Activated T-helper 17 cell treated with anti-CD3 and anti-CD28 coated beads, Interleukin-2, amount 50 U/mL, for 72 hours (primary cell): Measurements from ENCODE around the gene ANXA6. TPM values are rescaled to one million over a fixed set of nuclear protein-coding genes. Genes with fewer than 3 reads are reported as not detected.

Experiments
- ATAC-seq: fragments of 150-1000 bp; cut with Tn5 transposase; replicated peaks from 2 replicates; pipeline ENCODE4 v1.10.0; 2021; ENCODE audit warnings: mild to moderate bottlenecking, moderate library complexity
- H3K27ac Mint-ChIP-seq: one replicate; pipeline ENCODE4 v1.8.0; 2022; ENCODE audit warnings: mixed read lengths
- H3K27me3 Mint-ChIP-seq: one replicate; pipeline ENCODE4 v1.8.0; 2022; ENCODE audit warnings: mixed read lengths
- H3K36me3 Mint-ChIP-seq: one replicate; pipeline ENCODE4 v1.8.0; 2022; ENCODE audit warnings: low read depth, mild to moderate bottlenecking, mixed read lengths
- H3K4me1 Mint-ChIP-seq: one replicate; pipeline ENCODE4 v1.8.0; 2022; ENCODE audit warnings: mixed read lengths
- H3K4me3 Mint-ChIP-seq: one replicate; pipeline ENCODE4 v1.8.0; 2022; ENCODE audit warnings: mild to moderate bottlenecking, mixed read lengths
- H3K9me3 Mint-ChIP-seq: one replicate; pipeline ENCODE4 v1.8.0; 2022; ENCODE audit warnings: mixed read lengths
- total RNA-seq, 2 donors: library from RNA; stranded (reverse); gene quantifications; one replicate each; pipeline ENCODE4 v1.2.3, GENCODE V29; 2022

ANXA6 gene
- total RNA-seq, 2 donors from 2014 or later = 432 to 559 TPM

- Mint-ChIP-seq H3K4me1 (peaks cover 12% of the 10 kb centered on the region), H3K4me3 (no peak overlapping the region), H3K27ac (peak overlapping the region; percentile 69), H3K27me3 (no peaks in the 10 kb centered on the region), H3K9me3 (no peaks in the 10 kb centered on the region), H3K36me3 (peaks cover 100% of the 10 kb centered on the region)
- ATAC-seq = no peak
Measured at GRCh38 chr5:151121095-151121494, 36.5 kb downstream of the ANXA6 start.

- Mint-ChIP-seq H3K36me3 (peaks cover 99% of the 10 kb centered on the region), H3K27me3 (no peaks in the 10 kb centered on the region), H3K4me3 (no peak overlapping the region), H3K27ac (peak overlapping the region; percentile 59), H3K9me3 (no peaks in the 10 kb centered on the region), H3K4me1 (peaks cover 6% of the 10 kb centered on the region)
- ATAC-seq = no peak
Measured at GRCh38 chr5:151118913-151119575, 38.5 kb downstream of the ANXA6 start.

GRCh38 chr5:151115272-151115905, 42.2 kb downstream of the ANXA6 start:
- Mint-ChIP-seq H3K4me1 (peaks cover 6% of the 10 kb centered on the region), H3K9me3 (no peaks in the 10 kb centered on the region), H3K4me3 (no peak overlapping the region), H3K36me3 (peaks cover 99% of the 10 kb centered on the region), H3K27ac (peak overlapping the region; percentile 10), H3K27me3 (no peaks in the 10 kb centered on the region)
- peak; percentile 71 for ATAC-seq

DNA sequence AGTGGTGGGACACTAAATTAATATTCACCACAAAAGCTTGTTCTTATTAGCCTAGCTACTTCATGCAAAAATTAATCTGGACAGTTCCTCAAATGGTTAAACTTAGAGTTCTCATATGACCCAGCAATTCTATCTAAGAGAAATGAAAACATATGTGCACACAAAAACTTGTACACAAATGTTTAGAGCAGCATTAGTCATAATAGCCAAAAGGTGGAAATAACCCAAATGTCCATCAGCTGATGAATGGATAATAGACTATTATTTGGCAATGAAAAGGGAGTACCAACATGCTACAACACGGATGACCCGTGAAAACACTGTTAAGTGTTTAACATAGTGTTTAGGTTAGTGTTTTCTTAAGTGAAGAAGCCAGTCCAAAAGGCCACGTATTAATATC, 43.9 kb downstream of the ANXA6 start:
- Mint-ChIP-seq H3K36me3 (peaks cover 99% of the 10 kb centered on the region), H3K9me3 (no peaks in the 10 kb centered on the region), H3K4me3 (no peak overlapping the region), H3K27ac (no peak overlapping the region), H3K4me1 (peaks cover 6% of the 10 kb centered on the region), H3K27me3 (no peaks in the 10 kb centered on the region)
- ATAC-seq = no peak

DNA sequence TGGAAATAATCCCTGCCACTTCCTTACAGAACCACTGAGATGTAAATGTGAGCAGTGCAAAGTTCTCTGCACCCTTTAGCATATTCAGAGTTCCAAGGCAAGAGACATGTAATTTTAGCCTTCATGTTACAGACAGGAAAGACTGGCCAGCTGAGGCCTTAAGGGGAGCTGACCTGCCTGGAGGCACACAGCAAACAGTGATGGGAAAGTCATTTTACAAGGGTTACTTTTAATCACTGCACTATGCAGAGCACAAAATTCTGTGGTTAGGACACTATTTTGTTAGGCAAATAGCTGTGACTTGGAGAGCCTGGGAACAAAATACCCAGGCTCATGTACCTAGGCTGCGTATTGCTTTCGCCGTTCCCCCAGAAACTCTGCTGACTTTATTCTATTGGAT, 46.6 kb downstream of the ANXA6 start:
- Mint-ChIP-seq H3K4me3 (no peak overlapping the region), H3K27me3 (no peaks in the 10 kb centered on the region), H3K4me1 (peaks cover 20% of the 10 kb centered on the region), H3K36me3 (peaks cover 99% of the 10 kb centered on the region), H3K27ac (no peak overlapping the region), H3K9me3 (no peaks in the 10 kb centered on the region)
- ATAC-seq = no peak

GRCh38 chr5:151110122-151110681, 47.4 kb downstream of the ANXA6 start:
- peak overlapping the region; percentile 68 for H3K27ac Mint-ChIP-seq
- H3K27me3 Mint-ChIP-seq = no peaks in the 10 kb centered on the region
- H3K4me3 Mint-ChIP-seq = no peak overlapping the region
- no peaks in the 10 kb centered on the region for H3K9me3 Mint-ChIP-seq
- peaks cover 20% of the 10 kb centered on the region for H3K4me1 Mint-ChIP-seq
- H3K36me3 Mint-ChIP-seq = peaks cover 99% of the 10 kb centered on the region
- peak; percentile 40 for ATAC-seq

- H3K4me1 Mint-ChIP-seq = peaks cover 14% of the 10 kb centered on the region
- H3K27ac Mint-ChIP-seq = peak overlapping the region; percentile 68
- H3K36me3 Mint-ChIP-seq = peaks cover 100% of the 10 kb centered on the region
- no peak for ATAC-seq
- H3K27me3 Mint-ChIP-seq = no peaks in the 10 kb centered on the region
- H3K4me3 Mint-ChIP-seq = no peak overlapping the region
- H3K9me3 Mint-ChIP-seq = no peaks in the 10 kb centered on the region
Measured at GRCh38 chr5:151108566-151108965, 49.0 kb downstream of the ANXA6 start.

DNA sequence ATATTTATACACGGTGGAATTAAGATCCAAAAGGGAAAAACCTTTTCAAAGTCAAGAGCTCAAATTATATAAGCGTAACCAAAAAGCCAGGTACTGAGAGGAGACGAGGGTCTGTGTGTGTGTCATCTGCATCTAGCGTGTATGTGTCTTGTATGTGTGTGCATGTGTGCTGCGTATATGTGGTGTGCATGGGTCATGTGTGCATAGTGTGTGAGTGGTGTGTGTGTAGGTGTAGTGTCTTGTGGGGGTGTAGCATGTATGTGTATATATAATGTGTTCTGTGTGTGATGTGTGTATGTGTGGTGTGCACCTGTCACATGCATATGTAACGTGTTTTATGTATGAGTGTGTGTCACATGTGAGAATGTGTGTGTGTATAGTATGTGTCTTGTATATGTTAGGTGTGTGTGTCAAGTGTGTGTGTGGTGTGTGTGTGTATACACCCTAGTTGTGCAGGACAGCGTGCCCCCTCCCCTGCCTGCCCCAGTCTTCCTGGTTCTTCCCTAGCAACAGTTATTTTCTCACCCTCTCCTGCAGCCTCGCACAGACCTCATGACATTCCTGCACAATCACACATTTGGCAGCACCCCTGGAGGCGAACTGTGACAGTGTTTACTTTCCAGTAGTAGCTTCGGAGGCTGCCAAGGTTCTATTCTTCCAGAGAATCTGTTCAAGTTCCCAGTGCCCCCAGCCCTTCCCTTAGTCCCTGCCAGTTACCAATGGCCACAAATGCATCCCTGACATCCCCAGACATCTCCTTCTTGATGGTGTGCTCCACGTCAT, 49.6 kb downstream of the ANXA6 start:
- no peak for ATAC-seq

GRCh38 chr5:151107084-151107483, 50.5 kb downstream of the ANXA6 start:
- no peaks in the 10 kb centered on the region for H3K9me3 Mint-ChIP-seq
- no peak overlapping the region for H3K4me3 Mint-ChIP-seq
- peak overlapping the region; percentile 60 for H3K27ac Mint-ChIP-seq
- H3K36me3 Mint-ChIP-seq = peaks cover 100% of the 10 kb centered on the region
- H3K27me3 Mint-ChIP-seq = no peaks in the 10 kb centered on the region
- no peak for ATAC-seq
- H3K4me1 Mint-ChIP-seq = peaks cover 14% of the 10 kb centered on the region

More for the DNA sequence above, 49.6 kb downstream of the ANXA6 start:
- H3K4me1 Mint-ChIP-seq = peaks cover 14% of the 10 kb centered on the region
- no peak overlapping the region for H3K4me3 Mint-ChIP-seq
- no peaks in the 10 kb centered on the region for H3K9me3 Mint-ChIP-seq
- H3K27me3 Mint-ChIP-seq = no peaks in the 10 kb centered on the region
- H3K27ac Mint-ChIP-seq = peak overlapping the region; percentile 2
- H3K36me3 Mint-ChIP-seq = peaks cover 100% of the 10 kb centered on the region

GRCh38 chr5:151106509-151106908, 51.1 kb downstream of the ANXA6 start:
- Mint-ChIP-seq H3K27ac (peak overlapping the region; percentile 60), H3K9me3 (no peaks in the 10 kb centered on the region)
- ATAC-seq = no peak

DNA sequence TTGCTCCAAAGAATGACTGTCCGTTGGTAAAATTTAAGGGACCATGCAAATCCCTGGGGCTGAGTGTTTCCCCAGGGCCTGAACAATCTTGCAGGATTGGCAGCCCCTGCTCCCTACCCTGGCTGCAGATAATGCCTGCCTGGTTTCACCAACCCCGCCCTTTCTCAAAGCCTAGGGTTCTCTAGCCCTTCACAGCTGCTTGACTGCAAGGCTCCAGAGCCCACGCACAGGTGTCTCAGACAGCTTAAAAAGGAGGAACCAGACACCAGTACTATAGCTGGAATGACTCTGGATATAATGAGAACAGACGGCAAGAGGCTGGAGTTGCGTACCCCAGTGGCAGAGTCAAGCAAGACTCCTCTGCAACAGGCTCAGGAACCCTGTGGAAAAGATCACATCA, 51.5 kb downstream of the ANXA6 start:
- Mint-ChIP-seq H3K27me3 (no peaks in the 10 kb centered on the region), H3K36me3 (peaks cover 100% of the 10 kb centered on the region), H3K4me1 (peaks cover 14% of the 10 kb centered on the region), H3K9me3 (no peaks in the 10 kb centered on the region), H3K27ac (peak overlapping the region; percentile 60), H3K4me3 (no peak overlapping the region)
- ATAC-seq = no peak

More at GRCh38 chr5:151106509-151106908, 51.1 kb downstream of the ANXA6 start:
- no peaks in the 10 kb centered on the region for H3K27me3 Mint-ChIP-seq
- H3K4me3 Mint-ChIP-seq = no peak overlapping the region
- H3K36me3 Mint-ChIP-seq = peaks cover 100% of the 10 kb centered on the region
- peaks cover 14% of the 10 kb centered on the region for H3K4me1 Mint-ChIP-seq

GRCh38 chr5:151105561-151105960, 52.0 kb downstream of the ANXA6 start:
- Mint-ChIP-seq H3K27me3 (no peaks in the 10 kb centered on the region), H3K4me1 (peaks cover 17% of the 10 kb centered on the region), H3K27ac (peak overlapping the region; percentile 72), H3K36me3 (peaks cover 100% of the 10 kb centered on the region), H3K9me3 (no peaks in the 10 kb centered on the region), H3K4me3 (no peak overlapping the region)
- no peak for ATAC-seq

DNA sequence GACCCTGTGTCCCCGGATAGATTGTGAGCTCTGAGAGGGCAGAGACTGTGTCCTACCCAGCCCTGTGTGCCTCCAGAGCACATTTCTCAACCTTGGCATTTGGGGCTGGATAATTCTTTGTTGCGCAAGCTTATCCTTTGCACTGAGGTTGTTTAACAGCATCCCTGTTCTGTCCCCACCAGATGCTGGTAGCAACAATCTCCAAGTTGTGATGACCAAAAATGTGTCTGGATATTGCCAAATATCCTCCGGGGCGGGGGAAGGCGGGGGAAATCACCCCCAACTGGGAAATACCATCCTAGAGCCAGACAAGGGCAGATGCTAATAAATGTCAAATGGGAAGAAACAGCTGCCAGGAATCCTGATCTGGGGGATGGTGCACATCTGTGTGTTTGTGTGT, 52.8 kb downstream of the ANXA6 start:
- Mint-ChIP-seq H3K4me3 (no peak overlapping the region), H3K27me3 (no peaks in the 10 kb centered on the region), H3K27ac (peak overlapping the region; percentile 72), H3K36me3 (peaks cover 100% of the 10 kb centered on the region), H3K4me1 (peaks cover 24% of the 10 kb centered on the region), H3K9me3 (no peaks in the 10 kb centered on the region)
- no peak for ATAC-seq

- Mint-ChIP-seq H3K27ac (peak overlapping the region; percentile 39), H3K4me1 (peaks cover 36% of the 10 kb centered on the region), H3K4me3 (no peak overlapping the region), H3K36me3 (peaks cover 95% of the 10 kb centered on the region), H3K27me3 (no peaks in the 10 kb centered on the region), H3K9me3 (no peaks in the 10 kb centered on the region)
- ATAC-seq = no peak
Measured at GRCh38 chr5:151101746-151102145, 55.8 kb downstream of the ANXA6 start.
